ENCODE data around the gene AFMID.

Gene AFMID

GRCh38 chr17:78166416-78166815, 20.7 kb upstream of the AFMID start:
- Histone ChIP-seq H3K36me3 (ENCODE audit: control insufficient read depth in 2 of 2, insufficient read depth in 1 of 2, low read length in 2 of 2) (peaks cover 0 to 13% of the 10 kb centered on the region in 2 experiments; a peak in 1 of 3 replicates), H3K4me1 (ENCODE audit: control insufficient read depth, insufficient read depth, low read length) (no peaks in the 10 kb centered on the region), H3K27ac (ENCODE audit: extremely low read depth, low read depth, low read length) (no peak overlapping the region), H3K4me3 (ENCODE audit: low read depth, low read length) (no peak overlapping the region), H3K9me3 (ENCODE audit: control insufficient read depth, insufficient read depth, low read depth, low read length) (no peaks in the 10 kb centered on the region)
- TF ChIP-seq ZNF155 (tag by site-specific recombination; IDR thresholded peaks at IDR 0.05) (no peak), ZNF174 (tag by site-specific recombination; IDR thresholded peaks at IDR 0.05) (no peak), WT1 (tag by site-specific recombination; IDR thresholded peaks at IDR 0.05) (no peak), FEZF1 (tag by site-specific recombination; IDR thresholded peaks at IDR 0.05) (no peak), ZNF341 (tag by site-specific recombination; IDR thresholded peaks at IDR 0.05; ENCODE audit: low read depth) (no peak), ZNF561 (tag by site-specific recombination; IDR thresholded peaks at IDR 0.05; ENCODE audit: borderline replicate concordance) (no peak), ZNF449 (tag by site-specific recombination; IDR thresholded peaks at IDR 0.05) (no peak), ZNF555 (tag by site-specific recombination; conservative IDR thresholded peaks at IDR 0.05) (no peak), ZNF645 (tag by site-specific recombination; IDR thresholded peaks at IDR 0.05) (no peak), ZNF354C (tag by site-specific recombination; IDR thresholded peaks at IDR 0.05; ENCODE audit: borderline replicate concordance, low read depth) (no peak), ZSCAN18 (tag by site-specific recombination; IDR thresholded peaks at IDR 0.05) (no peak), ZNF610 (tag by site-specific recombination; IDR thresholded peaks at IDR 0.05; ENCODE audit: borderline replicate concordance) (no peak), HOXD13 (CRISPR knock-in tag; IDR thresholded peaks at IDR 0.05; ENCODE audit: borderline replicate concordance) (no peak), ZNF626 (tag by site-specific recombination; IDR thresholded peaks at IDR 0.05) (no peak), ZNF423 (tag by site-specific recombination; IDR thresholded peaks at IDR 0.05) (no peak), ZNF184 (tag by site-specific recombination; IDR thresholded peaks at IDR 0.05) (no peak)
- POLR2A ChIA-PET = interaction anchor here (0.9 kb wide), 1 partner anchor 82 kb away, joined by 3 read pairs; no protein-coding TSS in a partner anchor
- CTCF ChIA-PET = interaction anchor here (1.0 kb wide), 1 partner anchor 153 kb away, joined by 3 read pairs; no protein-coding TSS in a partner anchor

GRCh38 chr17:78168242-78168902, 18.8 kb upstream of the AFMID start, which contains the start of gene SYNGR2:
SYNGR2 (plus strand) TSS chr17:78168581; CDS start chr17:78168617, 36 bp downstream.
- Histone ChIP-seq H3K36me3 (ENCODE audit: control insufficient read depth in 2 of 2, insufficient read depth in 1 of 2, low read length in 2 of 2) (peaks cover 0 to 33% of the 10 kb centered on the region in 2 experiments; a peak in 2 of 3 replicates), H3K4me3 (ENCODE audit: low read depth, low read length) (peak within 1 kb of the TSS; percentile 67), H3K27ac (ENCODE audit: extremely low read depth, low read depth, low read length) (peak within 1 kb of the TSS; percentile 78; the same call in 1 of the 2 replicates), H3K4me1 (ENCODE audit: control insufficient read depth, insufficient read depth, low read length) (no peaks in the 10 kb centered on the region; the same call in 1 of the 2 replicates), H3K9me3 (ENCODE audit: control insufficient read depth, insufficient read depth, low read depth, low read length) (no peaks in the 10 kb centered on the region)
- POLR2A ChIA-PET = interaction anchor here (0.7 to 4.6 kb wide), 4 partner anchors 10 to 27 kb away, joined by 3 to 47 read pairs (median 6); partner anchors contain the start of genes AFMID and TK1
- CTCF ChIA-PET = no interaction called here
- TF ChIP-seq ZBTB44 (tag by site-specific recombination; IDR thresholded peaks at IDR 0.05) = peak; percentile 47; the same call in 1 of the 2 replicates
- no peak for TF ChIP-seq REST (tag by site-specific recombination; IDR thresholded peaks at IDR 0.05)
- peak; percentile 74; the same call in 1 of the 2 replicates for TF ChIP-seq GLIS2 (tag by site-specific recombination; IDR thresholded peaks at IDR 0.05)
- peak; percentile 86 for TF ChIP-seq KLF17 (tag by site-specific recombination; IDR thresholded peaks at IDR 0.05)
- peak; percentile 53; the same call in 1 of the 2 replicates for TF ChIP-seq ZNF184 (tag by site-specific recombination; IDR thresholded peaks at IDR 0.05)
- no peak for TF ChIP-seq ZNF654 (tag by site-specific recombination; IDR thresholded peaks at IDR 0.05; ENCODE audit: low read depth)
